Effector memory CD4-positive, alpha-beta T cell (primary cell): ENCODE results near the gene SLC22A9.
"Not testable (repeated sequence)": the region's sequence is repeated elsewhere in the genome, so short reads cannot be mapped to it uniquely, and the experiment has no call there.

ENCODE experiments used
- DNase-seq, 3 donors: peaks; one replicate each; pipeline ENCODE4 v3.0.0-alpha.2; 2020
- H3K27ac ChIP-seq: 2 replicates; pipeline ENCODE4 v1.7.0; 2013; ENCODE audit warnings: mild to moderate bottlenecking, low read length, moderate library complexity; ENCODE audit not compliant: insufficient read depth, poor library complexity, severe bottlenecking
- H3K27me3 ChIP-seq: replicated peaks from 2 replicates; pipeline ENCODE4 v1.7.0; 2013; ENCODE audit warnings: mild to moderate bottlenecking, low read length; ENCODE audit not compliant: insufficient read depth, control insufficient read depth, poor library complexity, severe bottlenecking
- H3K36me3 ChIP-seq: 2 replicates; pipeline ENCODE4 v1.7.0; 2013; ENCODE audit warnings: mild to moderate bottlenecking, low read length, moderate library complexity; ENCODE audit not compliant: control insufficient read depth, insufficient read depth
- H3K4me1 ChIP-seq: 2 replicates; pipeline ENCODE4 v1.7.0; 2013; ENCODE audit warnings: low read length, mild to moderate bottlenecking; ENCODE audit not compliant: control insufficient read depth, insufficient read depth, poor library complexity, severe bottlenecking
- H3K4me3 ChIP-seq: 2 replicates; pipeline ENCODE4 v1.7.0; 2013; ENCODE audit warnings: low read length, low read depth, mild to moderate bottlenecking; ENCODE audit not compliant: insufficient read depth, poor library complexity, severe bottlenecking
- H3K9me3 ChIP-seq: 2 replicates; pipeline ENCODE4 v1.7.0; 2013; ENCODE audit warnings: mild to moderate bottlenecking, low read length, moderate library complexity; ENCODE audit not compliant: control insufficient read depth

SLC22A9 gene

DNA sequence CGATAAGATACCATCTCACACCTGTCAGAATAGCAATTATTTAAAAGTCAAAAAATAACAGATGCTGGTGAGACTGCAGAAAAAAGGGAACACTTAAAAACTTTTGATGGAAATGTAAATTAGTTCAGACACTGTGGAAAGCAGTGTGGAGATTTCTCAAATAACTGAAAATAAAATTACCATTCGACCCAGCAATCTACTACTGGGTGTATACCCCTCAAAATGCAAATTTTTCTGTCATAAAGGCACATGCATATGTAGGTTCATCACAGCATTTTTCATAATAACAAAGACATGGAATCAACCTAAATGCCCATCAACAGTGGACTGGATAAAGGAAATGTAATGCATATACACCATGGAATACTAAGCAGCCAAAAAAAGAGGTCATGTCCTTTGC, 10.5 kb downstream of the SLC22A9 start:
- no peaks in the 10 kb centered on the region for H3K4me1 ChIP-seq
- H3K9me3 ChIP-seq, result no peaks in the 10 kb centered on the region
- H3K27ac ChIP-seq, result no peak overlapping the region
- no peak overlapping the region for H3K4me3 ChIP-seq
- H3K36me3 ChIP-seq, result no peaks in the 10 kb centered on the region
- no peaks in the 10 kb centered on the region for H3K27me3 ChIP-seq
- no peak for DNase-seq

DNA sequence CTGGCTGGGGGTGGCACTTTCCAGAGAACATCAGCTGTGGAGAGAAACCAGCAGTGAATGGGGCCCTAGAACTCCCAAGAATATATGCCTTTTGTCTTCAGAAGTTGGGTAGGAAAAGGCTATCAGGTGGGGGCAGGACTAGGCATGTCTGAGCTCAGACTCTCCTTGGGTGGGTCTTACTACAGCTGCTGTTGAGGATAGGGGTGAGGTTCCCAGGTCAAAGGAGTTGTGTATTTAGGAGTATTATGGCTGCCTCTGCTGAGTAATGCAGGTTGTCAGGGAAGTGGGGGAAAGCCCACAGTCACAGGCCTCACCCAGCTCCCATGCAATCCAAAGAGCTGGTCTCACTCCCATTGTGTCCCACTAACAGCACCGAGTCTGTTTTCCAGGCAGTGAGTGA, 26.1 kb downstream of the SLC22A9 start:
- peaks cover 3% of the 10 kb centered on the region for H3K27me3 ChIP-seq
- no peak for DNase-seq
- H3K27ac ChIP-seq, result no peak overlapping the region
- H3K4me1 ChIP-seq, result no peaks in the 10 kb centered on the region
- H3K36me3 ChIP-seq, result no peaks in the 10 kb centered on the region
- no peak overlapping the region for H3K4me3 ChIP-seq
- no peaks in the 10 kb centered on the region for H3K9me3 ChIP-seq

- Histone ChIP-seq H3K27me3 (no peaks in the 10 kb centered on the region), H3K4me1 (no peaks in the 10 kb centered on the region)
These were observed 34.8 kb downstream of the SLC22A9 start for GRCh38 chr11:63404161-63404935.

DNA sequence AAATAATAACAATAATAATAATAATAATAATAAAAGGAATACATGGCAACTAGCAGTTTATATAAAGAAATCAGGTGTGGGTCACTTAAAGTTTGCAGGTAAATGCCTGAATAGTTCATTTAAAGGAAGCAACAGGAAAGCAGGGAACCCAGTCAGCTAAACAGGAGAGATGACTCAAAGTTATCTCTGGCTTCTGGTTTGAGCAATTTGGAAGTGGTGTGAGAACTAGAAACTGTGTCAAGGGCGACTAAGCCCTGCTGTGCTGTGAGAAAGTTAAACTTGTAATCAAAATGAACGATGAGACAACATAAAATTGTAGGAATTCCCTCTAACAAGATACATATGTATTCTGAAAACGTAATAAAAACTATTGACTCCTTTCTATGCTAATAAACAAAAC, 35.5 kb downstream of the SLC22A9 start:
- no peaks in the 10 kb centered on the region for H3K27me3 ChIP-seq
- H3K27ac ChIP-seq, result no peak overlapping the region
- H3K4me3 ChIP-seq, result no peak overlapping the region
- H3K4me1 ChIP-seq, result no peaks in the 10 kb centered on the region
- no peak for DNase-seq
- no peaks in the 10 kb centered on the region for H3K9me3 ChIP-seq
- no peaks in the 10 kb centered on the region for H3K36me3 ChIP-seq

More at GRCh38 chr11:63404161-63404935, 34.8 kb downstream of the SLC22A9 start:
- no peaks in the 10 kb centered on the region for H3K36me3 ChIP-seq
- no peak for DNase-seq
- no peak overlapping the region for H3K4me3 ChIP-seq
- H3K27ac ChIP-seq, result no peak overlapping the region
- no peaks in the 10 kb centered on the region for H3K9me3 ChIP-seq

GRCh38 chr11:63406458-63406857, 36.9 kb downstream of the SLC22A9 start:
- no peaks in the 10 kb centered on the region for H3K9me3 ChIP-seq
- H3K4me1 ChIP-seq, result no peaks in the 10 kb centered on the region
- no peak overlapping the region for H3K27ac ChIP-seq
- DNase-seq, result no peak
- no peak overlapping the region for H3K4me3 ChIP-seq
- H3K36me3 ChIP-seq, result no peaks in the 10 kb centered on the region
- no peaks in the 10 kb centered on the region for H3K27me3 ChIP-seq

GRCh38 chr11:63417174-63417852, 47.7 kb downstream of the SLC22A9 start:
- Histone ChIP-seq H3K27me3 (no peaks in the 10 kb centered on the region), H3K4me1 (peaks cover 2% of the 10 kb centered on the region), H3K9me3 (no peaks in the 10 kb centered on the region), H3K4me3 (no peak overlapping the region), H3K36me3 (no peaks in the 10 kb centered on the region), H3K27ac (no peak overlapping the region)
- no peak for DNase-seq

DNA sequence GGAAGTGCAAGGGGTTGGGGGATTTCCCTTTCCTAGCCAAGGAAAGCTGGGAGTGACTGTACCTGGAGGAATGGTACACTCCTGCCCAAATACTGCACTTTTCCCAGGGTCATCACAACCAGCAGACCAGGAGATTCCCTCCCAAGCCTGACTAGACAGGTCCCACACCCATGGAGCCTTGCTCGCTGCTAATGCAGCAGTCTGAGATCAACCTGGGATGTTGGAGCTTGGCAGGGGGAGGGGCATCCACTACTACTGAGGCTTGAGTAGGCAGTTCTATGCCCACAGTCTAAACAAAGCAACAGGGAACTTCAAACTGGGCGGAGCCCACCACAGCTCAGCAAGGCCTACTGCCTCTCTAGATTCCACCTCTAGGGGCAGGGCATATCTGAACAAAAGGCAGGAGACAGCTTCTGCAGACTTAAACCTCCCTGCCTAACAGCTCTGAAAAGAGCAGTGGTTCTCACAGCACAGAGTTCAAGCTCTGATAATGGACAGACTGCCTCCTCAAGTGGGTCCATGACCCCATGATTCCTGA, 58.5 kb downstream of the SLC22A9 start:
- Histone ChIP-seq H3K36me3 (no peaks in the 10 kb centered on the region), H3K27ac (no peak overlapping the region), H3K4me3 (no peak overlapping the region), H3K4me1 (no peaks in the 10 kb centered on the region), H3K27me3 (no peaks in the 10 kb centered on the region), H3K9me3 (no peaks in the 10 kb centered on the region)
- DNase-seq, result no peak

- not testable (repeated sequence) for DNase-seq, H3K9me3 ChIP-seq
These were observed 61.1 kb downstream of the SLC22A9 start for GRCh38 chr11:63430731-63431130.

GRCh38 chr11:63435351-63435750, 65.8 kb downstream of the SLC22A9 start:
- H3K9me3 ChIP-seq, H3K27ac ChIP-seq, H3K4me3 ChIP-seq: not testable (repeated sequence)

More at GRCh38 chr11:63430731-63431130, 61.1 kb downstream of the SLC22A9 start:
- H3K27ac ChIP-seq, H3K4me3 ChIP-seq, H3K36me3 ChIP-seq, H3K27me3 ChIP-seq, H3K4me1 ChIP-seq: not testable (repeated sequence)

DNA sequence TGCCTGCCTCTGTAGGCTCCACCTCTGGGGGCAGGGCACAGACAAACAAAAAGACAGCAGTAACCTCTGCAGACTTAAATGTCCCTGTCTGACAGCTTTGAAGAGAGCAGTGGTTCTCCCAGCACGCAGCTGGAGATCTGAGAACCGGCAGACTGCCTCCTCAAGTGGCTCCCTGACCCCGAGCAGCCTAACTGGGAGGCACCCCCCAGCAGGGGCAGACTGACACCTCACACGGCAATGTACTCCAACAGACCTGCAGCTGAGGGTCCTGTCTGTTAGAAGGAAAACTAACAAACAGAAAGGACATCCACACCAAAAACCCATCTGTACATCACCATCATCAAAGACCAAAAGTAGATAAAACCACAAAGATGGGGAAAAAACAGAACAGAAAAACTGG, 66.2 kb downstream of the SLC22A9 start:
- H3K36me3 ChIP-seq, H3K9me3 ChIP-seq, DNase-seq, H3K27me3 ChIP-seq, H3K4me3 ChIP-seq, H3K4me1 ChIP-seq, H3K27ac ChIP-seq: not testable (repeated sequence)

More at GRCh38 chr11:63435351-63435750, 65.8 kb downstream of the SLC22A9 start:
- not testable (repeated sequence) for H3K36me3 ChIP-seq, DNase-seq, H3K4me1 ChIP-seq, H3K27me3 ChIP-seq
